GM10248 (cell line): ENCODE measurements around the gene SET.
A peak's percentile ranks its signal among the peaks of the same experiment; 100 is the strongest.

Experiments used
- CTCF ChIA-PET: fragments of 300-600 bp; sonication (Branson Sonifier 250); formaldehyde crosslinking; extraction: SDS; loops from one replicate; lab custom pipeline; 2021; ENCODE audit warnings: antibody characterized with exemption; lab: Yijun Ruan, JAX
- POLR2A ChIA-PET: fragments of 350-650 bp; sonication (Branson Sonifier 250); formaldehyde crosslinking; extraction: SDS; loops from one replicate; lab custom pipeline; 2020; ENCODE audit warnings: antibody characterized with exemption; lab: Yijun Ruan, JAX
- DNase-seq: peaks from one replicate; pipeline ENCODE4 v3.0.0; 2012; ENCODE audit errors: extremely low spot score
- TF ChIP-seq, protein P1 (sequence below): IDR thresholded peaks from 2 replicates; pipeline ENCODE4 v1.5.1; 2012; ENCODE audit warnings: mild to moderate bottlenecking, low read depth; ENCODE audit errors: extremely low read depth, missing control alignments, control extremely low read depth

The SET gene

DNA sequence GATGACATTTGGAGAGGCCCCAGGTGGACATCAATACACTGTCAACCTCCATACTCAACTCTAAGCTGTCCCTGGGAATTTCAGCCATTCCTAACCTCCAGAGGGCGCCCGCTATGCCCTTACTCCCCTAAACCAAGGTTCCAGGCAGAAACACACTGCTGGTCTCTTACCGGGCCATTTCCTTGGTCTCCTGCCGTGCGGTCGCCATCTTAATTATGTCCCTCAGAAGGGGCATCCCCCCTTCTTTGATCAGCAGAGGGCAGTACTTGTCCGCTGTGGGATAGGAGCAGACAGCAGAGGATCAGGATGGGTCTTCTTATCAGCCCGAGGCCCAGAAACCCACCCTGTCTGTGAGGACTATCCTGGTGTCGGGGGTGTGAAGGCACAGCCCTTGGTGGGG, 44.2 kb downstream of the SET start:
- no peak for DNase-seq
- POLR2A ChIA-PET, result no interaction called here
- TF ChIP-seq, protein P1, sequence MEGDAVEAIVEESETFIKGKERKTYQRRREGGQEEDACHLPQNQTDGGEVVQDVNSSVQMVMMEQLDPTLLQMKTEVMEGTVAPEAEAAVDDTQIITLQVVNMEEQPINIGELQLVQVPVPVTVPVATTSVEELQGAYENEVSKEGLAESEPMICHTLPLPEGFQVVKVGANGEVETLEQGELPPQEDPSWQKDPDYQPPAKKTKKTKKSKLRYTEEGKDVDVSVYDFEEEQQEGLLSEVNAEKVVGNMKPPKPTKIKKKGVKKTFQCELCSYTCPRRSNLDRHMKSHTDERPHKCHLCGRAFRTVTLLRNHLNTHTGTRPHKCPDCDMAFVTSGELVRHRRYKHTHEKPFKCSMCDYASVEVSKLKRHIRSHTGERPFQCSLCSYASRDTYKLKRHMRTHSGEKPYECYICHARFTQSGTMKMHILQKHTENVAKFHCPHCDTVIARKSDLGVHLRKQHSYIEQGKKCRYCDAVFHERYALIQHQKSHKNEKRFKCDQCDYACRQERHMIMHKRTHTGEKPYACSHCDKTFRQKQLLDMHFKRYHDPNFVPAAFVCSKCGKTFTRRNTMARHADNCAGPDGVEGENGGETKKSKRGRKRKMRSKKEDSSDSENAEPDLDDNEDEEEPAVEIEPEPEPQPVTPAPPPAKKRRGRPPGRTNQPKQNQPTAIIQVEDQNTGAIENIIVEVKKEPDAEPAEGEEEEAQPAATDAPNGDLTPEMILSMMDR, result peak; percentile 49
- CTCF ChIA-PET, result interaction anchor here (1.0 to 2.4 kb wide), 11 partner anchors 8 to 195 kb away, joined by 3 to 11 read pairs (median 4); partner anchors contain the start of genes ENDOG, PKN3 and ZDHHC12

DNA sequence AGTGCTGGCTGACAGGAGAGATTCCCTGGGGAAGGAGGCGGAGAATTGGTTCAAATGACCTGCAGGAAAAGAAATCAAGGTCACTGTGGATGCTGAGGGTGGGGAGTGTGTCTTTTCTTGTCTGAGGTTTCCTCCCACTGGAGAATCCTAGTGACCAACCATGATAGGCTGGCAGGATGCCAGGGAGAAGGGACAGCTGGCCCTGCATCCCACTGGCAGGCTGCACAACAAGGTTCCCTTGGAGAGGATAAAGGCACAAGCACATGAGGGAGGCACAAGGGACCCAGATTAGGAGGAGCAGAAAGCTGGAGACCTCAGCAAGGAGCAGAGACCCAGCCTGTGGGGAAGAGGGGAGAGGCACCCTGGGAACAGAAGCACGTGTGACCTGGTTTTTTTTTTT, 46.4 kb downstream of the SET start:
- DNase-seq, result no peak
- ChIA-PET POLR2A (interaction anchor here (0.7 kb wide), 2 partner anchors 27 to 84 kb away, joined by 3 to 8 read pairs; no protein-coding TSS in a partner anchor), CTCF (no interaction called here)
- TF ChIP-seq, protein P1, result no peak

DNA sequence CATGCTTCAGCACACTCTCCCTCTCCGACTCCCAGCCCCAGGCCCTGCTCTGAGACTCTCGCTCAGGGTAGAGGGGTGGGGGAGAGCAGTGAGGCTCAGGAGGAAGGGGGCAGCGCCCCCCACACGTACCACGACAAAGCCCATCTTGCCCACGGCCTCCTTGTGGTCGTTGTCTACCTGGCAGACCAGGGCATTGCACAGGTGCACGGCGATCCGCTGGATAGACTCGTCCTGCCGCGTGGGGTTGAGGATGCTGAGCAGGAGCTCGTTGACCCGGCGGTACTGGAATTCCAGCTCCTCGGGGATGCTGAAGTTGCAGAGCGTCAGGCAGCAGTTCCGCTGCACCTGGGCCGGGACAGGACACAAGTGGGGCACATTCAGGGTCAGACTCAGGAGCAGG, 53.4 kb downstream of the SET start:
- POLR2A ChIA-PET, result no interaction called here
- TF ChIP-seq, protein P1, result no peak
- CTCF ChIA-PET, result interaction anchor here (1.3 to 1.7 kb wide), 2 partner anchors 9 to 40 kb away, joined by 4 read pairs; partner anchors contain the start of gene PKN3
- DNase-seq, result no peak

DNA sequence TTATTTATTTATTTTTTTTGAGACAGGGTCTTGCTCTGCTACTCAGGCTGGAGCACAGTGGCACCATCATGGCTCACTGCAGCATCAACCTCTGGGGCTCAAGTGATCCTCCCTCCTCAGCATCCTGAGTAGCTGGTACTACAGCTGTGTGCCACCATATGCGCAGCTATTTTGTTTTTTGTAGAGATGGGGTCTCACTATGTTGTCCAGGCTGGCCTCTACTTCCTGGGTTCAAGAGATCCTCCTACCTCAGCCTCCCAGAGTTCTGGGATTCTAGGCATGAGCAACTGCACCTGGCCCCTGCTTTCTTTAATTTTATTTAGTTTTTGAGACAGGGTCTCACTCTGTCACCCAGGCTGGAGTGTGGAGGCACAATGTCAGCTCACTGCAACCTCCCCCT, 54.4 kb downstream of the SET start:
- TF ChIP-seq, protein P1, result no peak
- CTCF ChIA-PET, result interaction anchor here (1.7 kb wide), 1 partner anchor 10 kb away, joined by 4 read pairs; no protein-coding TSS in a partner anchor

More for the DNA sequence above, 54.4 kb downstream of the SET start:
- DNase-seq, result no peak
- POLR2A ChIA-PET, result interaction anchor here (0.5 to 0.6 kb wide), 4 partner anchors 85 to 1300 kb away, joined by 3 to 5 read pairs (median 4); no protein-coding TSS in a partner anchor
